ENCODE measurements around the gene KLF6. TPM values are rescaled to one million over a fixed set of nuclear protein-coding genes. Genes with fewer than 3 reads are reported as not detected.

The KLF6 gene
- total and polyA plus RNA-seq, 5 donors from 2014 or later, result 630 to 1,887 (median 680) TPM

DNA sequence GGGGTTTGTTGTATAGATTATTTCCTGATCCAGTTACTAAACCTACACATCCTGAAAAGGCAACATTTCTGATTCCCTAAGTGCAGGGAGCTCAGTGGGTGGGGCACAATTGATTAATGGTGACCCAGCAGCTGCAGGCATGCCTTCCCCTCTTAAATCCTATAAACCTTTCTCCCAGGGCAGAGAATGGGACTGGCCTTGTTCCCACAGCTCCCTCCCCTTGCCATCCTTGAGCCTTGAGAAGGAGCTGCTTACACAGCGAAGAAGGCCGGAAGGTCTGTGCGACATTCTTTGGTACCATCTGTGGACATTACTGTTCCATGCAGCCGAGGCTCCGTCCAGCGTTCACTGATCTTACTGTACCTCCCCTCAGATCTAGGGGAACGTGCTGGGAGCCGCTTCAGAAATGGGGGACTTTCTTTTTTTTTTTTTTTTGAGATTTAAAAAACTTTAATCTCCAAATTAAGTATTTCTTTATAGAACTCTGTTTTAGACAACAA, 14.3 kb downstream of the KLF6 start:
- H3K36me3 Mint-ChIP-seq, result peaks cover 11% of the 10 kb centered on the region
- no peak overlapping the region for H3K4me3 Mint-ChIP-seq
- Histone ChIP-seq H3K9me3 (ENCODE audit: control insufficient read depth in 2 of 2, low read length in 2 of 2) (no peaks in the 10 kb centered on the region), H3K36me3 (ENCODE audit: control insufficient read depth, insufficient read depth, low read length) (peaks cover 15% of the 10 kb centered on the region), H3K4me1 (ENCODE audit: control insufficient read depth, insufficient read depth, low read length, poor library complexity, severe bottlenecking) (peaks cover 18% of the 10 kb centered on the region), H3K27ac (ENCODE audit: insufficient read depth, low read length, poor library complexity, severe bottlenecking) (no peak overlapping the region), H3K4me3 (ENCODE audit: low read depth, low read length) (no peak overlapping the region), H3K27me3 (ENCODE audit: control insufficient read depth, insufficient read depth, low read length) (no peaks in the 10 kb centered on the region)
- peaks cover 5% of the 10 kb centered on the region for H3K27me3 Mint-ChIP-seq
- peaks cover 0 to 3% (median 0%) of the 10 kb centered on the region in 7 donors for H3K9me3 Mint-ChIP-seq
- H3K27ac Mint-ChIP-seq, result peak overlapping the region in 1 of 3 donors; percentile 38
- peaks cover 22 to 51% (median 37%) of the 10 kb centered on the region in 4 donors for H3K4me1 Mint-ChIP-seq
- no peak for ATAC-seq (ENCODE audit: low read depth in 2 of 2)
- DNase-seq, result no peak

GRCh38 chr10:3769556-3769955, 15.5 kb downstream of the KLF6 start:
- ATAC-seq (ENCODE audit: low read depth in 2 of 2) (no peak), DNase-seq (no peak)
- Histone ChIP-seq H3K27me3 (ENCODE audit: control insufficient read depth, insufficient read depth, low read length) (no peaks in the 10 kb centered on the region), H3K9me3 (ENCODE audit: control insufficient read depth in 2 of 2, low read length in 2 of 2) (no peaks in the 10 kb centered on the region), H3K4me3 (ENCODE audit: low read depth, low read length) (no peak overlapping the region), H3K27ac (ENCODE audit: insufficient read depth, low read length, poor library complexity, severe bottlenecking) (no peak overlapping the region), H3K4me1 (ENCODE audit: control insufficient read depth, insufficient read depth, low read length, poor library complexity, severe bottlenecking) (peaks cover 20% of the 10 kb centered on the region), H3K36me3 (ENCODE audit: control insufficient read depth, insufficient read depth, low read length) (peaks cover 4% of the 10 kb centered on the region)
- Mint-ChIP-seq H3K27me3 (peaks cover 2% of the 10 kb centered on the region), H3K4me1 (peaks cover 23 to 51% (median 40%) of the 10 kb centered on the region in 4 donors), H3K36me3 (peaks cover 4% of the 10 kb centered on the region), H3K9me3 (peaks cover 0 to 3% (median 0%) of the 10 kb centered on the region in 7 donors), H3K4me3 (no peak overlapping the region), H3K27ac (peak overlapping the region in 1 of 3 donors; percentile 32)

- Mint-ChIP-seq H3K4me1 (peaks cover 31 to 65% (median 56%) of the 10 kb centered on the region in 4 donors), H3K4me3 (peak overlapping the region in 2 of 4 donors; percentile 52 to 77), H3K27ac (peak overlapping the region; percentile 42 to 86 (median 57)), H3K9me3 (no peaks in the 10 kb centered on the region), H3K27me3 (no peaks in the 10 kb centered on the region), H3K36me3 (no peaks in the 10 kb centered on the region)
- Histone ChIP-seq H3K27me3 (ENCODE audit: control insufficient read depth, insufficient read depth, low read length) (no peaks in the 10 kb centered on the region), H3K4me3 (ENCODE audit: low read depth, low read length) (peak overlapping the region; percentile 28), H3K36me3 (ENCODE audit: control insufficient read depth, insufficient read depth, low read length) (no peaks in the 10 kb centered on the region), H3K9me3 (ENCODE audit: control insufficient read depth in 2 of 2, low read length in 2 of 2) (no peaks in the 10 kb centered on the region), H3K4me1 (ENCODE audit: control insufficient read depth, insufficient read depth, low read length, poor library complexity, severe bottlenecking) (peaks cover 50% of the 10 kb centered on the region), H3K27ac (ENCODE audit: insufficient read depth, low read length, poor library complexity, severe bottlenecking) (peak overlapping the region; percentile 64)
- ATAC-seq (ENCODE audit: low read depth in 2 of 2) (no peak), DNase-seq (no peak)
Observed at GRCh38 chr10:3766046-3766756, 18.8 kb downstream of the KLF6 start.

GRCh38 chr10:3765146-3765545, 19.9 kb downstream of the KLF6 start:
- H3K4me1 ChIP-seq (ENCODE audit: control insufficient read depth, insufficient read depth, low read length, poor library complexity, severe bottlenecking), result peaks cover 61% of the 10 kb centered on the region
- H3K27ac ChIP-seq (ENCODE audit: insufficient read depth, low read length, poor library complexity, severe bottlenecking), result peak overlapping the region; percentile 64
- H3K4me1 Mint-ChIP-seq, result peaks cover 37 to 76% (median 62%) of the 10 kb centered on the region in 4 donors
- DNase-seq (peak; percentile 7 to 78 (median 39)), ATAC-seq (ENCODE audit: low read depth in 2 of 2) (peak; percentile 63 to 65)
- no peaks in the 10 kb centered on the region for H3K27me3 ChIP-seq (ENCODE audit: control insufficient read depth, insufficient read depth, low read length)
- H3K9me3 ChIP-seq (ENCODE audit: control insufficient read depth in 2 of 2, low read length in 2 of 2), result no peaks in the 10 kb centered on the region
- H3K36me3 Mint-ChIP-seq, result no peaks in the 10 kb centered on the region
- no peaks in the 10 kb centered on the region for H3K27me3 Mint-ChIP-seq
- H3K36me3 ChIP-seq (ENCODE audit: control insufficient read depth, insufficient read depth, low read length), result no peaks in the 10 kb centered on the region
- H3K4me3 ChIP-seq (ENCODE audit: low read depth, low read length), result peak overlapping the region; percentile 78
- H3K4me3 Mint-ChIP-seq, result peak overlapping the region; percentile 34 to 77 (median 50)
- H3K9me3 Mint-ChIP-seq, result no peaks in the 10 kb centered on the region
- peak overlapping the region; percentile 57 to 86 (median 78) for H3K27ac Mint-ChIP-seq

DNA sequence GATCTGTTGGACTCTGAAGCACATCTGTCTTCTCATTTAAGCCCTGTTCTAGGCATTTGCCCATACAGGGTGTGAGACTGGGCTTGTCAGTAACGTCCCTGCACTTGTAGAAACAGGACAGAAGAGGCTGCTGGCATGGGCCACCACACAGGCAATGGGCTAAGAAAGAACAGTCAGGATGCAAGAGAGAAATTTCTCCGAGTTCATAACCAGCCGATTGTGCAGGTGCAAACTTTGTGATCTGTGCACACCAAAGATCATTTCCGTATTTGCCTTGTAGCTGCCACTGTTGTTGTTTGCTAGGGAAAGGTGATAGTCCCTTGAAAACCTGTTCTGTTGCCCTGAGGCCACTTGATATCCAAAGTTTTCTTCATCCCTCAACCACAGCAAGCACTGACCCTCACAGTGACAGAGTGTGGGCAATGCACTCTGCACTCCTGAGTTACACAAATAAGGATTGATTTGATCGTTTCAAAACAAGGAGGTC, 20.3 kb downstream of the KLF6 start:
- H3K4me1 ChIP-seq (ENCODE audit: control insufficient read depth, insufficient read depth, low read length, poor library complexity, severe bottlenecking), result peaks cover 61% of the 10 kb centered on the region
- DNase-seq (peak in 1 of 3 donors; percentile 55), ATAC-seq (ENCODE audit: low read depth in 2 of 2) (peak; percentile 26 to 27)
- H3K9me3 ChIP-seq (ENCODE audit: control insufficient read depth in 2 of 2, low read length in 2 of 2), result no peaks in the 10 kb centered on the region
- H3K36me3 Mint-ChIP-seq, result no peaks in the 10 kb centered on the region
- H3K27me3 Mint-ChIP-seq, result no peaks in the 10 kb centered on the region
- peaks cover 38 to 77% (median 61%) of the 10 kb centered on the region in 4 donors for H3K4me1 Mint-ChIP-seq
- peaks cover 0 to 1% (median 0%) of the 10 kb centered on the region in 7 donors for H3K9me3 Mint-ChIP-seq
- peak overlapping the region; percentile 64 for H3K27ac ChIP-seq (ENCODE audit: insufficient read depth, low read length, poor library complexity, severe bottlenecking)
- H3K36me3 ChIP-seq (ENCODE audit: control insufficient read depth, insufficient read depth, low read length), result no peaks in the 10 kb centered on the region
- peak overlapping the region; percentile 78 for H3K4me3 ChIP-seq (ENCODE audit: low read depth, low read length)
- no peaks in the 10 kb centered on the region for H3K27me3 ChIP-seq (ENCODE audit: control insufficient read depth, insufficient read depth, low read length)
- peak overlapping the region; percentile 34 to 77 (median 50) for H3K4me3 Mint-ChIP-seq
- peak overlapping the region; percentile 29 to 78 (median 57) for H3K27ac Mint-ChIP-seq

- Mint-ChIP-seq H3K4me1 (peaks cover 42 to 82% (median 63%) of the 10 kb centered on the region in 4 donors), H3K27me3 (no peaks in the 10 kb centered on the region), H3K36me3 (no peaks in the 10 kb centered on the region), H3K9me3 (peaks cover 0 to 1% (median 0%) of the 10 kb centered on the region in 7 donors), H3K4me3 (peak overlapping the region in 3 of 4 donors; percentile 47 to 77 (median 52)), H3K27ac (peak overlapping the region; percentile 57 to 83 (median 78))
- ATAC-seq (ENCODE audit: low read depth in 2 of 2), result no peak
- peak overlapping the region; percentile 64 for H3K27ac ChIP-seq (ENCODE audit: insufficient read depth, low read length, poor library complexity, severe bottlenecking)
- peaks cover 63% of the 10 kb centered on the region for H3K4me1 ChIP-seq (ENCODE audit: control insufficient read depth, insufficient read depth, low read length, poor library complexity, severe bottlenecking)
- H3K9me3 ChIP-seq (ENCODE audit: control insufficient read depth in 2 of 2, low read length in 2 of 2), result no peaks in the 10 kb centered on the region
- H3K36me3 ChIP-seq (ENCODE audit: control insufficient read depth, insufficient read depth, low read length), result no peaks in the 10 kb centered on the region
- DNase-seq, result no peak
- no peaks in the 10 kb centered on the region for H3K27me3 ChIP-seq (ENCODE audit: control insufficient read depth, insufficient read depth, low read length)
- peak overlapping the region; percentile 78 for H3K4me3 ChIP-seq (ENCODE audit: low read depth, low read length)
Observed at GRCh38 chr10:3763852-3764625, 21.0 kb downstream of the KLF6 start.

GRCh38 chr10:3763035-3763456, 22.0 kb downstream of the KLF6 start:
- Histone ChIP-seq H3K9me3 (ENCODE audit: control insufficient read depth in 2 of 2, low read length in 2 of 2) (no peaks in the 10 kb centered on the region), H3K4me3 (ENCODE audit: low read depth, low read length) (peak overlapping the region; percentile 41), H3K27me3 (ENCODE audit: control insufficient read depth, insufficient read depth, low read length) (no peaks in the 10 kb centered on the region), H3K27ac (ENCODE audit: insufficient read depth, low read length, poor library complexity, severe bottlenecking) (peak overlapping the region; percentile 64), H3K4me1 (ENCODE audit: control insufficient read depth, insufficient read depth, low read length, poor library complexity, severe bottlenecking) (peaks cover 73% of the 10 kb centered on the region), H3K36me3 (ENCODE audit: control insufficient read depth, insufficient read depth, low read length) (no peaks in the 10 kb centered on the region)
- Mint-ChIP-seq H3K4me1 (peaks cover 39 to 82% (median 60%) of the 10 kb centered on the region in 4 donors), H3K36me3 (no peaks in the 10 kb centered on the region), H3K27ac (peak overlapping the region in 2 of 3 donors; percentile 57 to 77), H3K27me3 (no peaks in the 10 kb centered on the region), H3K4me3 (peak overlapping the region in 2 of 4 donors; percentile 19 to 77), H3K9me3 (peaks cover 0 to 1% (median 0%) of the 10 kb centered on the region in 7 donors)
- DNase-seq (no peak), ATAC-seq (ENCODE audit: low read depth in 2 of 2) (no peak)
